A204.1 (cell line): ENCODE results near the gene MAK.
"Not testable (repeated sequence)": the region's sequence is repeated elsewhere in the genome, so short reads cannot be mapped to it uniquely, and the experiment has no call there.

Source experiments
- FAIRE-seq: peaks from 2 replicates; lab custom pipeline; 2012; peaks lifted over from hg19 to GRCh38; lab: Jason Lieb, UNC

MAK gene

GRCh38 chr6:10722820-10723566 is 115.3 kb downstream of the MAK start, which contains the start of gene TMEM14C:
TSS of gene TMEM14C (plus strand) at chr6:10723070. CDS start at chr6:10724614, 1,544 bp downstream.
- FAIRE-seq, result no peak

- FAIRE-seq, result no peak
Observed at GRCh38 chr6:10722570-10722819, 115.8 kb downstream of the MAK start.

- no peak for FAIRE-seq
Observed at GRCh38 chr6:10721850-10722569, 116.3 kb downstream of the MAK start.

DNA sequence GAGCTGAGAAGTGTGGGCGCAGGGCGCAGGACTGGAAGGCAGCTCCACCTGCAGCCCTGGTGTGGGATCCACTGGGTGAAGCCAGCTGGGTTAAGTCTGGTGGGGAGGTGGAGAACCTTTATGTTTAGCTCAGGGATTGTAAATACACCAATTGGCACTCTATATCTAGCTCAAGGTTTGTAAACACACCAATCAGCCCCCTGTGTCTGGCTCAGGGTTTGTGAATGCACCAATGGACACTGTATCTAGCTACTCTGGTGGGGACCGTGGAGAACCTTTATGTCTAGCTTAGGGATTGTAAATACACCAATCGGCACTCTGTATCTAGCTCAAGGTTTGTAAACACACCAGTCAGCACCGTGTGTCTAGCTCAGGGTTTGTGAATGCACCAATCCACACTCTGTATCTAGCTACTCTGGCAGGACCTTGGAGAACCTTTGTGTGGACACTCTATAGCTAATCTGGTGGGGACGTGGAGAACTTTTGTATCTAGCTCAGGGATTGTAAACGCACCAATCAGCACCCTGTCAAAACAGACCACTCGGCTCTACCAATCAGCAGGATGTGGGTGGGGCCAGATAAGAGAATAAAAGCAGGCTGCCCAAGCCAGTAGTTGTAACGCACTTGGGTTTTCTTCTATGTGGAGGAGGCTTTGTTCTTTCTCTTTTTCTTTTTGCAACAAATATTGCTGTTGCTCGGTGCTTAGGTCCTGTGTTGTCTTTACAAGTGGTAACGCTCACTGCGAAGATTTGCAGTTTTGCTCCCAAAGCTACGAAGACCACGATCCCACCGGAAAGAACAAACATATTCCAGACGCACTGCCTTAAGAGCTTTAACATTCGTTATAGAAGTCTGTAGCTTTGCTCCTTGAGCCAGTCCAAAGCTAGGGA is 117.1 kb downstream of the MAK start:
- FAIRE-seq, result not testable (repeated sequence)

GRCh38 chr6:10720265-10720959 is 117.9 kb downstream of the MAK start:
- FAIRE-seq, result no peak

GRCh38 chr6:10719964-10720264 is 118.4 kb downstream of the MAK start:
- FAIRE-seq, result no peak

DNA sequence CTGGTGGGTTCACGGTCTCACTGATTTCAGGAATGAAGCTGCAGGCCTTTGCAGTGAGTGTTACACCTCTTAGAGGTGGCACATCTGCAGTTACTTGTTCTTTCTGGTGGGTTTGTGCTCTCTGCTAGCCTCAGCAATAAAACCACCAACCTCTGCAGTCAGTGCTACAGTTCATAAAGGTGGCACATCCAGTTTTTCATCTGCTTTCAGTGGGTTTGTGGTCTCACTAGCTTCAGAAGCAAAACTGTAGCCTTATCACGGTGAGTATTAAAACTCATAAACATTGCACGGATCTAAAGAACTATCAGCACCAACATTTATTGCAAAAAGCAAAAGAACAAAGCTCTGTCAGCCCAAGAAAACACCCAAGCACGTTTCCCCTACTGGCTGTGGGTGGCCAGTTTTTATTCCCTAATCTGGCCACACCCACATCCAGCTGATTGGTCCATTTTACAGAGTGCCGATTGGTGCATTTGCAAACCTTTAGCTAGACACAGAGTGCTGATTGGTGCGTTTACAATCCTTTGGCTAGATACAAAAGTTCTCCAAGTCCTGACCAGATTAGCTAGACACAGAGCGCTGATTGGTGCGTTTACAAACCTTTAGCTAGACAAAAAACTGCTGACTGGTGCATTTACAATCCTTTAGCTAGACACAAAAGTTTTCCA is 118.9 kb downstream of the MAK start:
- FAIRE-seq, result no peak

- no peak for FAIRE-seq
Observed at GRCh38 chr6:10713962-10714361, 124.4 kb downstream of the MAK start.
